Activated T-helper 1 cell treated with Interleukin-2 at 50 U/mL for 16 hours (primary cell): ENCODE results near the gene UBE2A.

ENCODE experiments used
- DNase-seq: peaks from one replicate; pipeline ENCODE4 v3.0.0-alpha.2; 2020; ENCODE audit warnings: low read depth

Gene UBE2A

DNA sequence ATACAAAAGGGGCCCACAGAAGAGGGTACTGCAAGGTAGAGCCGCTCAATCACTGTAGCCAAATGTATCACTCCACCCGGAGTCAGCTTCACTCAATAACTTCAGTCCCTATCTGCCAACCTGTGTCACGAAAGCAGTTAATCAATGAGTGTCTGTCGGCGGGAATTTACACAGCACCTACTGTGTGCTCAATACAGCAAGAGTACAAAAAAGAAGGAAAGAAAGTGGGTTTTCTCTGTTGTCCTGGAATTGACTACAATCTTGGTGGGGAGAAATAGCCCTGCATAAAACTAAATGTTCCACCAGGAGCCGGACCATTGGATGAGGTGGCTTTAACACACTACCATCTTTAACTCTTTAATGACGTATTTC, 32.6 kb downstream of the UBE2A start:
- no peak for DNase-seq

DNA sequence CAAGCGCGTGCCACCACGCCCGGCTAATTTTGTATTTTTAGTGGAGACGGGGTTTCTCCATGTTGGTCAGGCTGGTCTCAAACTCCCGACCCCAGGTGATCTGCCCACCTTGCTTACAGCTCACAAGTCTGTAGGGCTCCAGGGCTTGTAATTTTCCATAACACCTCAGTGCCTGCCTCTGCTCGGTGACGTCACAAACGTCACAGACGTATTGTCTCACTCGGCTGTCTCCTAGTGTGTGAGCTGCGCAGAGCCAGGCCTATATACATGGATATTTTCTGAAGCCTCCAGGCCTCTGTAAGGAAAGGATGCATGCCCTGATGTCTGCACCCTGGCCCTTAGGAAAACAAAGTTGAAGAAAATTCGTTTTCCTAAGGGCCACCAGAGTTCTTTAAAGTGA, 40.4 kb downstream of the UBE2A start:
- no peak for DNase-seq

- no peak for DNase-seq
These were observed 43.3 kb downstream of the UBE2A start for GRCh38 chrX:119617517-119618164.

DNA sequence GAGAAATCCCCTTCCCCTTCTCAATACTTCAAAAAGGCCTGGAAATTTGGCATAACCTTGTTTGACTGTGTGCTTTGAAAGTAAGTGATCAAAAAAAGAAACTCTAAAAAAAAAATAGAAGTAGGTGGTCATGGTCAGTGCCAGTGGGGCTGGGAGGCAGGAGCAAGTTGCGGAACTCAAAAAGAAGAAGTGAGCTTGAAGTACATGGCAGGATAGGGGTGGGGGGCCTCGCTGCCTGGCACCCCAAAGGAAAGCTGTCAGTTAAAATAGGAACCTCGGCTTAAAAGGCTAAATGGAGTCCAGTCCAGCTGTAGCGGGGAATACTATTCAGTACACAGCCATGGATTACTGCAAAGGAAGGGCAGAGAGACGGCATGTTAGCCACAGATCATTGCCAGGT, 44.1 kb downstream of the UBE2A start:
- no peak for DNase-seq

DNA sequence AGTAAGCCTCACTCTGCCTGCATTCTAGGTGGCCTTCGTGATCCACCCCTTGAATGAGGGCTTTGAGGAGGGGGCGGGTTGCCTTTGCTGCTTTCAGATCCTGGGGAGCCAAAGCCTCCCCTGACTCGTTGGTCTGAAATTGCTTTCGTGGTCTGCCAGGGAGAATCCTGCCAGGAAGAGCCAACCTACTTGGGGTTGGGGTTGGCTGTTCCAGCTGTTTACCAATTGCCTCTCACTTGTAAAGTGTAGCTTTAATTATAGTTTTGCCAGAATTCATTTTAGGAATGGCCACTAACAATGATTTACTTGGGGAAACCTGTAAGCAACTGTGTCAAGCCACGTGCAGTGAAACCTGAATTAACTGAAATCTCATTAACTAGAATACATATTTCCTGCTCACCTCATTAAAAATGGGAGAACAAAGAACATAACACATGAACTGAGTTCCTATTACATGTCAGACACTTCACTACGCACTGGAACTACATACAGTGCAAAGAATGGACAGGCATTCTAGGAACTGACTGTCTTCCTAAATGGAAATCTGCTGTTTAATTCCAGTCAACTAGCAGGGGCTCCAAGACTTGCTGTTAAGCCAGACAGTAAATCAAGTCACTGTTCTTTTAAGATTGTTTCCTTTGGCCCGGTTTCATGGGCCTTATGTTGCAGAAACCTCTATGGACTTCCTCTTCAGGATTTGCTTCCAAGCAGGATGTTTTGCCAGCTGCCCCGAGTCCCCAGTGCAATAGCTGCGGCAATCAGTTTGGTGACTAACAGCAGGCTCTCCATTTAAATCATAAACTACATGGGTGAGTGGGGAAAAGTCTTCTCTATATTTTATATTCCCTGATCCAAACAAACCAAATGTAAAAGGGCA, 48.2 kb downstream of the UBE2A start:
- no peak for DNase-seq

DNA sequence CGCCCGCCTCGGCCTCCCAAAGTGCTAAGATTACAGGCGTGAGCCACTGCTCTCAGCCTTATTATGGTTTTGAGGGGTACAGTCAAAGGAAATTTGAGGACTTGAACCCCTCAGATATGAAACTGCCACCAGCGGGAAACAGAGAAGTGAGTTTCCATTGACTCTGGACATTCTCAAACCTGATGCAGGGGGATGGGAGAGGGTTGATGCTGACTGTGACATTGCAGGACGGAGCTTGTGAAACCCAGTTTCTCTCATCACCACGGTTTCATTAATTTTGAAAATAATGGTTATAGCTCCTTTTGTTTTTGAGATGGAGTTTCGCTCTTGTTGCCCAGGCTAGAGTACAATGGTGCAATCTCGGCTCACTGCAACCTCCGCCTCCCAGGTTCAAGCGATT, 50.1 kb downstream of the UBE2A start:
- DNase-seq = no peak

GRCh38 chrX:119624951-119625668, 50.7 kb downstream of the UBE2A start:
- DNase-seq = no peak

DNA sequence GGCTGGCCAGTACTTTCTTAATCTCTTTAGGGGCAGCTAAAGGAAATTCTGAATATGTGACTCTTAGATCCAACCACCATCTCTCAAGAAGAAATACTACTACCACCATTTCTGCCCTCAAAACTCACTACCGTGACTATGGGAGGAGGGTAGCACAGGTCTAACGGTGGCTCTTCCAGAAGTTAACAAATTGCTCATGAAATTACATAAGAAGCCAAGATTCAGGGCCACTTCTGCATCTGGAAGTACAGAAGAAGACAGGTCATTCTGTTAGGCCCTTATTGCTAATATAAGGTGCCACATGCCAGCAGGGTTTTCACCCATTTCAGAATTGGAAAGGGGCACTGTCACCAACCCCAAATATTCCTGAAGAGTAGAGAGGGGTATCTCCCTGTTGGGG, 51.5 kb downstream of the UBE2A start:
- DNase-seq = no peak
